Stimulated activated CD8-positive, alpha-beta memory T cell treated with anti-CD3 and anti-CD28 coated beads, Interleukin-12 subunit alpha, Interleukin-12 subunit beta, amount 100 ng/mL, for 24 hours (primary cell): ENCODE results near the gene ZNF407.
"Not testable (repeated sequence)": the region's sequence is repeated elsewhere in the genome, so short reads cannot be mapped to it uniquely, and the experiment has no call there.

ENCODE experiments used
- DNase-seq: peaks from one replicate; pipeline ENCODE4 v3.0.0-alpha.2; 2020; ENCODE audit errors: extremely low read depth

ZNF407 gene

GRCh38 chr18:74967979-74968378, 370.3 kb downstream of the ZNF407 start:
- DNase-seq: no peak

GRCh38 chr18:74971358-74971757, 373.7 kb downstream of the ZNF407 start:
- not testable (repeated sequence) for DNase-seq

GRCh38 chr18:74971776-74972175, 374.1 kb downstream of the ZNF407 start:
- DNase-seq: not testable (repeated sequence)

- DNase-seq: no peak
Measured at GRCh38 chr18:74972354-74972753, 374.7 kb downstream of the ZNF407 start.

GRCh38 chr18:74975001-74975400, 377.3 kb downstream of the ZNF407 start:
- DNase-seq: no peak

- DNase-seq: no peak
Measured at GRCh38 chr18:74976331-74976909, 378.8 kb downstream of the ZNF407 start.

- DNase-seq: no peak
Measured at GRCh38 chr18:74977041-74977440, 379.4 kb downstream of the ZNF407 start.

GRCh38 chr18:74980669-74981068, 383.0 kb downstream of the ZNF407 start:
- DNase-seq: no peak

- no peak for DNase-seq
Measured at GRCh38 chr18:74981476-74981875, 383.8 kb downstream of the ZNF407 start.

GRCh38 chr18:74982946-74983635, 385.4 kb downstream of the ZNF407 start:
- DNase-seq: no peak

- DNase-seq: no peak
Measured at GRCh38 chr18:74989134-74989533, 391.5 kb downstream of the ZNF407 start.

GRCh38 chr18:74990563-74991081, 393.0 kb downstream of the ZNF407 start:
- no peak for DNase-seq

- DNase-seq: no peak
Measured at GRCh38 chr18:74994502-74995418, 397.1 kb downstream of the ZNF407 start.

- DNase-seq: no peak
Measured at GRCh38 chr18:74995419-74995736, 397.7 kb downstream of the ZNF407 start.

- DNase-seq: no peak
Measured at GRCh38 chr18:74996055-74996454, 398.4 kb downstream of the ZNF407 start.

GRCh38 chr18:74996996-74997395, 399.3 kb downstream of the ZNF407 start:
- DNase-seq: no peak

- no peak for DNase-seq
Measured at GRCh38 chr18:75000920-75001319, 403.2 kb downstream of the ZNF407 start.

GRCh38 chr18:75003039-75003438, 405.4 kb downstream of the ZNF407 start:
- no peak for DNase-seq

GRCh38 chr18:75003764-75004690, 406.4 kb downstream of the ZNF407 start:
- no peak for DNase-seq

GRCh38 chr18:75005626-75006025, 408.0 kb downstream of the ZNF407 start:
- DNase-seq: no peak

GRCh38 chr18:75008186-75008585, 410.5 kb downstream of the ZNF407 start:
- DNase-seq: no peak
